Stimulated activated CD4-positive, alpha-beta T cell treated with anti-CD3 and anti-CD28 coated beads, TNF-alpha, amount 100 ng/mL, for 48 hours (primary cell): ENCODE results near the gene FANK1.
"Not testable (repeated sequence)": the region's sequence is repeated elsewhere in the genome, so short reads cannot be mapped to it uniquely, and the experiment has no call there.

Experiments
- DNase-seq, 3 donors: peaks; one replicate each; pipeline ENCODE4 v3.0.0-alpha.2; 2020; ENCODE audit warnings: low read depth in 3 of 3

FANK1 gene

DNA sequence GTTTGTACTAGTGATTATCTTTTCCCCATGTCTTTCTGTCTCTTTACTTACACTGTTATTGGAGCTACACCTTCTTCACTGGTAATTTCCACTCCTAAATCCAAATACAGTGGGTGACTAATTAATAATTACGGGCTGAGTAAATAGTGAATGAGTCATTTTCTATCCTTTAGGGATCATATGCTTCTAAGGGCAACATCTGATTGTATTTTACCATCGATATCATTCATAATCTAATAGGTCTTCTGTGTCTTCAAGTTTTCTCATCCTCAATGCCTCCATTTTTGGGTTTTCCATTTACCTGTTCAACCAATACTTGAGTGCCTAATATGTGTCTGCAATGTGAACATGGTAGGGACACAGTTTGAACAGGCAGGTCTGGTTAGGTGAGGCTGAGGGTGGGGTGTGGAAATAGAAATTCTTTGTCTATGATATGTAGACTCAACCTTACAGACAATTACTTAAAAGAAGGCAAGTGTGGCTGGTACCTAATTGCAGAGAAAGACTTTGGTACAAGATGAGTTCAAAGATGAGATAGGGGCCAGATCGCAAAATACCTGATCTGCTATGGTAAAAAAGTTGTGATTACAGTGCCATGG lies 9.4 kb upstream of the FANK1 start:
- DNase-seq, result no peak

DNA sequence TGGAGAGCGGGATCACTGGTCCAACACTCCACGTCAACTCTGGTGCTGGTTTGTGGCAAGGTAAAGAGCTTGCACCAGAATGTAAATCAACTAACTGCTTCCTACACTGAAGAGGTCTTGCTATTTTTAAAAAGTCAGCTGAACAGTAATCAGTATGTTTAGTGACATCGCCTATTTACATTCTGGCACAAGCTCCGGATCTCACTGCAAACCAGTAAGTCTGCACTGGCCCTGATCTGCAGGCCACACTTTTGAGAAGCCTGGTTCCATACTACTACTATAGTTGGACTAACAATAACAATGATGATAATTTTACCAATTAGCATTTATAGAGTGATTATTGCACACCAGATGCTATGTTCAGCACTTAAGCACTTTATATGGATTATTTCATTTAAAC lies 6.9 kb upstream of the FANK1 start:
- DNase-seq, result not testable (repeated sequence)

DNA sequence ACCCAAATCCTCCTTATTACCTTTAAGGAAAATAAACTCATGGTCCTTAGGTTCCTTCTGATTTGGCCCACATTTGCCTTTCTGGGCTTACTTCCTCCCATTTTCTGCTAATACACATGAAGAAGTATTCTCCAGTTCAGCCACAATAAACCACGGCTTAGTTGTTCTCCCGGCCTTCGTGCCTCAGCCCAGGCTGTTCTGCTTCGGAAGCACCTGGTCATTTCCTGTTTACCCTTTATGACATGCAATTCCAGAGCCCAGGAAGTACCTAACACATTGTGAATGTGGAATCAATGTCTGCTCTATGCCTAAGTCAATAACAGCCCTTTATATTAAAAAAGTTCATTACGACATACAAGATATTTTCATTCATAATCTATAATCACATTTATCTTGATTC lies 4.0 kb upstream of the FANK1 start:
- not testable (repeated sequence) for DNase-seq

DNA sequence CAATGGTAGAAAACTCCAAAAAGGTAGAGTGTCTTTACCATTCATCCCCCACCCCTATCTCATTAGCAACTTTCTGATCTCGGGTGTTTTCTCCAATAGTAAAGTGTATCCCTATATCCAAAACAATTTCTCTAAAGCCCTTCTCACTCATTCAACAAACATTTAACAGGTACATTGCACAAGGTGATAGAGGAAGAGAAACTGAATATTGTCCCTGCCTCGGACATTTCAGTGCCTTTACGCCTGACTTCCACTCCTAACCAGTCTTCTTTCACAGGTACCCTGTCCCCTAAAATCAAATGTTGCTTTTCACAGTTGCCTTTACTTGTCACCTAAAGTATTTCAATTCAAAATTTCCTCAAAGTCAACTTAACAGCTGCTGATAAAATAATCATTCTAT lies 2.2 kb upstream of the FANK1 start:
- not testable (repeated sequence) for DNase-seq

DNA sequence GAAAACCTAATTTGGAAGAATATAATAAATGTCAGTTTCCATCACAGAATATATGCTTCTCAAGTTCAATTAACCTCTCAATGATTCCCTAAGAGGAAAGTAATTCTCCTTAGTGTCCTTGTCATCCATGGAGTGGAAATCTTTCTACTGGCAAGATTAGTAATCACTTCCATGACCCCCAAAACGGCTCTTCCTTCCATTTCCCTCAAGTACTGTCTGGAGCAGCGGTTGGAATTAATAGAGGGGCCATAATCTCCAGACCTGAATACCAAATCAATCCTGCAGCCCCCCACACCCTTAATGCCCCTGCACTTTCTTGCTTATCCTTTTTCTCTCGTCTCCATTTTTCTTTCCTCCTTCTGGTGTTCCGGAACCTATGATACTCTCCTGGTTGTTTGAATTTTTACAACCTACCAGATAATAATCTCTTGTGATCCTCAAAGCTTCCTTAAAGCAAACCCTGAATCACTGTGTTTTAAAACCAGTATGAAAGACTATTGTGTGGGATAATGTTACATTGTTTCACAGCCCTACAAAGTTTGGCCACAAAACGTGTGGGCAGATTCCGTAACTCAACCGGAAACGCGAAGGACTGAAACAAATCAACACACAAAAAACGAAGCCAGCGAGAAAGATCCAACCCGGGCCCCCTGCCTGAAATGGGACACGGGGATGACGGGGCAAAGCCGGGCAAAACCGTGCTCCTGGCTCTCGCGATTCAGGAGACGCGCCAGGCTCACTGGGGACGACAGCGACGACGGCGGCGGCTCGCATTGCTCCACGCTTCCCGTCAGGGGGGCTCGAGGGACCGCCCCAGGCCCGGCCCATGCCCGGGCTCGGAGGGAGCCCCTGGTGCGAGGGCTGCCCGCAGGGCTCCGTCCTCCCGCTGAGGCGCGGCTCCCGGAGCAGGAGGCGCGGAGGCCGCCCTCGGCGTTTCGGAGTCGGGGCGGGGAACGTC lies 955 bp upstream of the FANK1 start:
- DNase-seq, result peak; percentile 21 to 40 (median 26)

DNA sequence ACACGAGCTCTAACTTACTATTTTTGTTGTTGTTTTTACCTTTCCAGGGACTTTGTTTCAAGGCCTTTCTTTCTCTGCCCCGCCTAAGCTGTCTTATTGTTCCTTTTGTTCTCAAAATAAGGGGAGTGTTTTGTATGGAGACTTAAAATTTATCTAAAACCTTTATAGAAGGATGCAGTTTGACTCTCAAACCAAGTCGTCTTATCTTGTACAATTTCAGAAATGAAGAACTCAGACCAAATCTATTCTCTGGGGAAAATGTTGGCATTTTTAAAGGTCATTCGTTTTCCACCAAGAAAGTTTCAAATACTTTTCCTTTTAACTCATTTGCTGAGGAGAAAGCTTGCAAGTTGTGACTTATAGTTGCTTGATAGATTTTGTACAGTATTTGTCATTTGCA lies 953 bp downstream of the FANK1 start:
- not testable (repeated sequence) for DNase-seq

DNA sequence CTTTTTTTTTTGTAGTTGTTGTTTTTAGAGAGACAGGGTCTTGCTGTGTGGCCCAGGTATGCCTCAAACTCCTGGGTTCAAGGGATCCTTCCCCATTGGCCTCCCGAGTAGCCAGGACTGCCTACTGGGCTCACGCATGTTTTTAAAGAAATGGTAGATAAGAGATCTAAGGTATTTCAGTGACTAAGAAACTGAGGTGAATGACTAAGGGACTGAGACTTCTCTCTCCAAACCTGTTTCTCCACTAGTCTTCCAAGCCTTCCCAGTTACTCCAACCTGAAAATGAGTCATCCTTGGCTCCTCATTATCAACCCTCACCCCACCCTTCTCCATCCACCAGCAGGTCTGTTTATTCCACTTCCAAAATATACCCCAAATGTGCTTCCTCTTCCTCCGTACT lies 4.6 kb downstream of the FANK1 start:
- not testable (repeated sequence) for DNase-seq

DNA sequence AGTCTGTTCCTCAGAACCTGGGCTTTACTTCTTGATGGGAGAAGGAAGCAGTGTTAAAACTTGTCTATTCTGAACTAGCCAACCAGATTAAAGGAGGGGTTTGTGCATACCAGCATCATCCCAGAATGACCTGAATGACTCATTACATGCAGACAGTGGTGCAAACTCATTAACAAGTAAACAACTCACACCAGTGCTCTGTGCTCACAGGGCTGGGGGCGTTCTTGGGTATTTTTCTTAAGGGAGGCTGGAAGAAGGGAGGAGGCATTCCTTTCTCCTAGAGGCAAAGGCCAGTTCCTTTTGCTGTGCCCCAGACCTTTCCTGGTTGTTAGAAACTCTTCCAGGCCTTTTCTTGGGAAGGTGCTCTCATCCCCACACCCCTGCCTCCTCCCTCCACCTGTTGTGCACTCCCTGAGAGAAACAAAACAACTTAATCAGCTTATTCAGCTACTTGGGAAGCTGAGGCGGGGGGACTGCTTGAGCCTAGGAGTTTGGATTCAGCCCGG lies 6.8 kb downstream of the FANK1 start:
- not testable (repeated sequence) for DNase-seq

DNA sequence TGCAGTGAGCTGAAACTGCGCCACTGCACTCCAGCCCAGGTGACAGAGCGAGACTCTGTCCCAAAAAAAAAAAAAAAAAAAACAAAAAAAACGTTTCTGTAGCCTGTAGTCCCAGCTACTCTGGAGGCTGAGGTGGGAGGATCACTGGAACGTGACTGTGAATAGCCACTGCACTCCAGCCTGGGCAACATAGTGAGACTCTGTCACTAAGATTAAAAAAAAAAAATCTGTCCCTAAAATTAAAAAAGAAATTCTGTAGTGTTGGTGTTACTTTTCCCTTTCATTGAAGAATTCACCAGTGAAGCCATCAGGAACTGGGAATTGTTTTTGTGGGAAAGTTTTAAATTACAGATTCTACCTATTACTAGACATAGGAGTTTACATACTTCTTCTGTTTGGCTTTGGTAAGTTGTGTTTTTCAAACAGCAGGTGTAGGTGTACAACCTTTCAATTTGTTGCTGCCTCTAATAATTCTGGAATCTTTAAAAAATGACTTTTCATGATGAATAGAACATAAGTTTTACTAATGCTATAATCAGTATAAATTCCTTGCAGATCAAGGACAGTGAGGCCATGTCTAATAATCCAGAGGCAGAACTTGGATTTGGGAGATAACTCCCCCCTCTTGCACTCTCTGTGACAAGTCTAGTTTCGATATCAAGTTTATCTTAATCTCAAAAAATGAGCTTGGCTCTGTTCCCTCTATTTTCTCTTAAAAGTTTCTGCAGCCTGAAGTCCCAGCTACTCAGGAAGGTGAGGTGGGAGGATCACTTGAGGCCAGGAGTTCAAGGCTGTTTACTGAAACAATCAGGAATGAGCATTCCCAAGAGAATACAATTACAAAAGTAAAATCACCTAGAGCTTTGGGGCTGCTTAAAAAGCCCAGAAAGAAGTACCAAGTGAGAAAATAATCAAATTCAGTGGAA lies 9.0 kb downstream of the FANK1 start:
- not testable (repeated sequence) for DNase-seq

DNA sequence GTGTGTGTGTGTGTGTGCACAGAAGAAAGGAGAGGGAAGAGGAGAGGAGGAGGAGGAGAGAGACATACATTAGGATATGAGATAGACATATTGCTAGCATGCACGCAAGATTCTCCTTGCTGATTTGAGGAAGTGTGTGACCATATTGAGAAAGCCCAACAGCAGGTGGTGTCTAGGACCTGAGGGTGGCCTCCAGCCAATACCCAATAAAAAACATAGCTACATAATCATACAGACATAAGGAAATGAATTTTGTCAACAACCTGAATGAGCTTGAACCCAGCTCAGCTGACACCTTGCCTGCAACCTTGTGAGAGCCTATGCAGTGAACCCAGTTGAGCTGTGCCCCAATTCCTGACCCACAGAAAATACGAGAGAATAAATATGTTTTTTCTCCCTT lies 11.2 kb downstream of the FANK1 start:
- DNase-seq, result not testable (repeated sequence)

DNA sequence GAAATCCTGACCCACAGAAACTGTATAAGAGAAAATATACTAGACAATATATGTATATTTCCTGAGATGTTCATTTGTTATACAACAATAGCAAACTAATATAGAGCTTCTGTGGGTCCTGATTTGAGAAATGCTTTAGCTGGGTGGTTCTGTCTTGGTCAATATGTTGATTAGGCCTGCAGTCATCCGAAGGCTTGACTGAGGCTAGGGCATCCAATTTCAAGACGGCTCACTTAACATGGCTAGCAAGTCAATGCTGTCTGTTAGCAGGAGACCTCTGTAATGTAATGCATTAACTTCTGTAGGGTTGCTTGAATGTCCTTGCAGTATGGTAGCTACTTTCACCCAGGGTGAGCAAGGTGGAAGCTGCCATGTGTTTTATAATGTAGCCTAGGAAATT lies 12.4 kb downstream of the FANK1 start:
- not testable (repeated sequence) for DNase-seq

DNA sequence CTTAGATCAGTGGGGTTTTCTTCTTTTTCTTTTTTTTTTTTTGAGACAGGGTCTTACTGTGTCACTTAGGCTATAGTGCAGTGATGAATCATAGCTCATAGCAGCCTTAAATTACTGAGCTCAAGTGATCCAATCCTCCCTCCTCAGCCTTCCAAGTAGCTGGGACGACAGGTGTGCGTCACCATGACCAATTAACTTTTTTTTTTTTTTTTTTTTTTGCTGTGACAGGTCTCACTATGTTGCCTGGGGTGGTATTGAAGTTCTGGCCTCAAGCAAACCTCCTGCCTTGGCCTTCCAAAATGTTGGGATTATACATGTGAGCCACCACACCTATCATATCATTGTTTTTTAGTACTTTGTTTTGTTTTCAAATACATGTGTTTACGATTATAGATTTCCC lies 13.1 kb downstream of the FANK1 start:
- DNase-seq, result not testable (repeated sequence)

DNA sequence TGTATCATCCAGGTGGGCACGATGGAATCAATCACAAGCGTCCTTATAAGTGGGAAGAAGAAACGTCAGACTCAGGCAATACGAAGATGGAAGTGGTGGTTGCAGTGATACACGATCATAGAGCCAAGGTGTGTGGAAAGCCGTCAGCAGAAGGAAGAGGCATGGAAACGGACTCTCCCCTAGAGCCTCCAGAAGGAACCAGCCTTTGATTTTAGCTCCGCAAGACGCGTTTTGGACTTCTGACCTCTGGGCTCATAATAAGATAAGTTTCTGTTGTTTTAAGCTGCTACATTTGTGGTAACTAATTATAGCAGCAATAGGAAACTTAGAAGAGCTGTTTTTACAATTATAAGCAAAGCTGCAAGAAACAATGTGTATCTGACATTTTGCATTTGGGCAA lies 14.8 kb downstream of the FANK1 start:
- no peak for DNase-seq

DNA sequence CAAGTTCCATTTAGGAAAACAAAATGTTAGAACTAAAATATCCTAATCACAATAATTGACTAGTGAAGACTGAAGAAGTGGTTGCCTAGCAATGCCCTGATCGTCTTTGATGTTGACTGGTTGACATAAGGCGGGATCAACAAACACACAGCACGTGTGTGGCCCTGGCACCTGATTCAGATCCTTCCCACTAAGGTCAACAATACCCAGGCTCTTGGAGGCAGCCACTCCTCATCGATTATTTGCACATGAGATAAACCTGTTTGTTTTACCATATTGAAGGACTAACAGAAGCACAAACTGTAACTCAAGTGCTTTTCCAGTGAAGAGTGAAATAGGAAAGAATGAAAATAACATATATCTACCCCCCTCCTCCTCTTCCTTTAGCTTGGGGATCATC lies 15.6 kb downstream of the FANK1 start:
- no peak for DNase-seq

DNA sequence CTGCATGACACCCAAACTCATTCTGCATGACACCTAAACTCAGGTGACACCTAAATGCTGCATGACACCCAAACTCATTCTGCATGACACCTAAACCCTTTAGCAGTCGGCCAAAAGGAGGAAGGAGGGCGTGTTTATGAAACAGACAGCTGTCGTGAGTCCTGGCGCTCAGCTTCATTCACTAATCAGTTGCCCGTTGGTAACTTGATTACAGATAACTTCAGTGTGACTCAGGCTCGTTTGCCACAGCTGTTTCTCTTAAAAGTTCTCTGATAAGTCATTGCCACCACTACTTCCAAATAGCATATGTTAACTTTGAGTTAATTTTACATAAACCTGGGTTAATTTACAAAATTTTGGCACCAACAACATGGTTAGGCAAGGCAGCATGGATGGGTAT lies 16.9 kb downstream of the FANK1 start:
- DNase-seq, result not testable (repeated sequence)

DNA sequence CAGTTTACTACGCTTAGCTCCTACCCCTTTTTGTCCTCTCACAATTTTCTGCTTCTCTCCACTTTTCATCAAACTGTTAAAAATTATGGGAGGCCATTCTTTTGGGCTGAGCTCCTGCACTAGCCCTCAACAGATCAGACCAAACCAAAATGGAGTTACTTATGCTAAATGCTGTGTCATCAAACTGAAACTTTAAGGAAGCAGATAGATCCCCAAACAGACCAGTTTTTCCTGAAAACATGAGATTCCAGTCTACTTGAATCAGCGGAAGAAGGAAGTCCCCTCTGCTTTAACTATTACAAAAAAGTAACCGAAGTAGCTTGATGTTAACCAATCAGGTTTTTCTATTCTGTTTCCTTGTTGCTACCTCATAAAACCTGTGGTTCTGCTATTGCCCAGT lies 20.6 kb downstream of the FANK1 start:
- DNase-seq, result no peak

DNA sequence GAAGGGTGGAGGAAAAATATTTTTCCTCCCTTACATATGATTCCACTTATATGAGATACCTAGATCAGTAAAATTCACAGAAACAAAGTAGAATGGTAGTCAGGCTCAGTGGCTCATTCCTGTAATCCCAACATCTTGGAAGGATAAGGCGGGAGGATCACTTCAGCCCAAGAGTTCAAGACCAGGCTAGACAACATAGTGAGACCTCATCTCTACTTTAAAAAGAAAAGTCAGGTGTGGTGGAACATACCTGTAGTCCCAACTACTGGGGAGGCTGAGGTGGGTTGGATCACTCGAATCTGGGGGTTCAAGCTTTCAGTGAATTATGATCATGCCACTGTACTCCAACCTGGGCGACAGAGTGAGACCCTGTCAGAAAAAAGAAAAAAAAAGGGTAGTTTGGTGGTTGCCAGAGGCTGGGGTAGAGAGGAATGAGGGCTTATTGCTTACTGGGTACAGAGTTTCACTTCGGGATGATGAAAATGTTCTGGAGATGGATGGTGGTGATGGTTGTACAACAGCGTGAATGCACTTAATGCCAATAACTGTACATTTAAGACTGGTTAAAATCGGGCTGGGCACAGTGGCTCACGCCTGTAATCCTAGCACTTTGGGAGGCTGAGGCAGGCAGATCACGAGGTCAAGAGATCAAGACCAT lies 21.5 kb downstream of the FANK1 start:
- DNase-seq, result not testable (repeated sequence)

DNA sequence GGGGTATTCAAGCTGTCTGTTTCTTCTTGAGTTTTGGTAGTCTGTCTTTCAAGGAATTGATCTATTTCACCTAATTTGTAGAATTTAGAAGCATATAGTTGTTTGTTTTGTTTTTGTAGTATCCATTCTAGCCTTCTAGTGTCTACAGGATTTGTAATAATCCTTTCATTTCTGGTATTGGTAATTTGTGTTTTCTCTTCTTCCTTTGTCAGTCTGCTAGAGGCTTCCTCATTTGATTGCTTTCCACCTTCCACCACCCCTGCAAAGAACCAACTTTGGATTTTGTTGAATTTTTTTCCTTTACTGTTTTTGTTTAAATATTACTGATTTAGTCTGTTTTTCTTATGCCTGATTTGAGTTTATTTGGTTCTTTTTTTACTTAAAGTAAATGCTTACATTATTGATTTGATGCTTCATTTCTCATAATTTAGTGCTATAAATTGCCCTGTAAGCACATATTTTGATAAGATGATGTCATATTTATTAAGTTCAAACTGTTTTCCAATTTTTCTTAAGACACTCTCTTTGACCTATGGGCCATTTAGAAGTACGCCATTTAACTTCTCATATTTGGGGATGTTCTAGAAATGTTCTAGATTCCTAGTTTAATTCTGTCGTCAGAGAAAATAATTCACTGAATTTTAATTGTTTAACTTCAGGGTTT lies 25.4 kb downstream of the FANK1 start:
- not testable (repeated sequence) for DNase-seq

DNA sequence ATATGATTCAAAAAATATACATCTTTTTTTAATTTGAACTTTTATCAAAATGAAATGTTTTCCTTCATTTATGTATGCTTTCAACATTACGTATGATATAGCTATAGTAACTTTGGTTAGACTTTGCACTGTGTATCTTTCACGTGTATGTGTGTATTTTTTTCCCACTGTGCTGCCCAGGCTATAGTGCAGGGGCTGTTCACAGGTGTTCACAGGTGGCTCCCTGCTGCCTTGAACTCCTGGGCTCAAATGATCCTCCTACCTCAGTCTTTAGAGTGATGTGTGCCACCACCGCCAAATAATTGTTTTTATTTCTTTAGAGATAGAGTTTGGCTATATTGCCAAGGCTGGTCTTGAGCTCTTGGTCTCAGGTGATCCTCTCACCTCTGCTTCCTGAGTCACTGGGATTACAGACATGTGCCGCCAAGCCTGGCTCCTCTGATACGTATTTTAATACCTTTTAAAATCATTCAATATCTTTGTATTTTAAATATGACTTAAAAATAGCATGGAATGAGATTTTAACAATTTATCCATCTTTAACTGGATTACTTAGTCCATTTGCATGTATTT lies 29.0 kb downstream of the FANK1 start:
- no peak for DNase-seq

DNA sequence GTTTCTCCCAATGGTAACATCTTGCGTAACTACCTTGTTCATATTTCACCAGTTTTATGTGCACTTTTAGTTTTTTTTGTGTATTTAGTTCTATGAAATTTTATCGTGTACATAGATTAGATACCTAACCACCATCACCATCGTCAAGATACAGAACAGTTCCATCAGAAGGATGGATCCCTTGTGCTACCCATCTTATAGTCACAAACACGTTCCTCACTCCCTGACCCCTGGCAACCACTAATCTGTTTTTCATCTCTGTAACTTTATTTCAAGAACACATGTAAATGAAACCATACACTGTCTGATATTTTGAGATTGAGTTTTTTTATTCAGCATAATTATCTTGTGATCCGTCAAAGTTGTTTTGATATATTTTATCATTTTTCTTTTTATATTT lies 29.9 kb downstream of the FANK1 start:
- DNase-seq, result no peak
